Measurements from ENCODE around the gene TSSK3.

TSSK3 gene

DNA sequence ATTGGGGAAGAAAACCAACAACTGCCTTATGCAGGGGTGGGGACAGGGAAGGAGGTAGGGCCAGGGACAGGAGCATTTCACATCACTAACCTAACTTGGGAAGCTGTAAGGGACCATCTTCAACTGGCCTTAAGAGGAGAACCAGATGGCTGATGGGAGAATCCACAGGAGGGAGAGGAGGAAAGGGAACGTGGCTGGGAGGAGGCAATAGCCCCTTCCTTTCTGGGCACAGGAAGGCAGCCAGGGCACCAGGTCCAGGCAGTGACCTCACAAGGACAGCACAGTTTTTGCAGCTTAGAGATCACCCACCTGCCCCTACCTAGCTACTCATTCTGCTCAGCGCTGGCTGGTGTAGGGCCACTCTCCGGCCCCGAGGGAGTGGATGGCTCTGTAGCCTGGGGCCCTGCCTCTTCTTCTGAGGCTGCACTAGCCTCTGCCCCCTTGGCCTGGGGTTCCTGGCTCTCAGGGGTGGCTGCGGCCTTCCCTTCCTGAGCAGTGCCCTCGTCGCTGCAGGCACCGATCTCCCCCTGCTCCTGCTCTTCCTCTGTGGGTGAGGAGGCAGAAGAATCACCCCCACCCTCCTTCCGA is 28.0 kb upstream of the TSSK3 start:
- Histone ChIP-seq H3K27me3 (replicated peaks; ENCODE audit: control insufficient read depth, insufficient read depth, low read length) (no peaks in the 10 kb centered on the region), H3K4me3 (replicated peaks; ENCODE audit: low read depth, low read length) (peak overlapping the region; percentile 79), H3K36me3 (ENCODE audit: control insufficient read depth, insufficient read depth, low read length) (peaks cover 24% of the 10 kb centered on the region)
- DNase-seq (ENCODE audit: extremely low read depth, insufficient read length) = peak; percentile 36
- TF ChIP-seq, protein P1, sequence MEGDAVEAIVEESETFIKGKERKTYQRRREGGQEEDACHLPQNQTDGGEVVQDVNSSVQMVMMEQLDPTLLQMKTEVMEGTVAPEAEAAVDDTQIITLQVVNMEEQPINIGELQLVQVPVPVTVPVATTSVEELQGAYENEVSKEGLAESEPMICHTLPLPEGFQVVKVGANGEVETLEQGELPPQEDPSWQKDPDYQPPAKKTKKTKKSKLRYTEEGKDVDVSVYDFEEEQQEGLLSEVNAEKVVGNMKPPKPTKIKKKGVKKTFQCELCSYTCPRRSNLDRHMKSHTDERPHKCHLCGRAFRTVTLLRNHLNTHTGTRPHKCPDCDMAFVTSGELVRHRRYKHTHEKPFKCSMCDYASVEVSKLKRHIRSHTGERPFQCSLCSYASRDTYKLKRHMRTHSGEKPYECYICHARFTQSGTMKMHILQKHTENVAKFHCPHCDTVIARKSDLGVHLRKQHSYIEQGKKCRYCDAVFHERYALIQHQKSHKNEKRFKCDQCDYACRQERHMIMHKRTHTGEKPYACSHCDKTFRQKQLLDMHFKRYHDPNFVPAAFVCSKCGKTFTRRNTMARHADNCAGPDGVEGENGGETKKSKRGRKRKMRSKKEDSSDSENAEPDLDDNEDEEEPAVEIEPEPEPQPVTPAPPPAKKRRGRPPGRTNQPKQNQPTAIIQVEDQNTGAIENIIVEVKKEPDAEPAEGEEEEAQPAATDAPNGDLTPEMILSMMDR (IDR thresholded peaks at IDR 0.05; ENCODE audit: insufficient read depth, low read length, poor library complexity, severe bottlenecking) = no peak

DNA sequence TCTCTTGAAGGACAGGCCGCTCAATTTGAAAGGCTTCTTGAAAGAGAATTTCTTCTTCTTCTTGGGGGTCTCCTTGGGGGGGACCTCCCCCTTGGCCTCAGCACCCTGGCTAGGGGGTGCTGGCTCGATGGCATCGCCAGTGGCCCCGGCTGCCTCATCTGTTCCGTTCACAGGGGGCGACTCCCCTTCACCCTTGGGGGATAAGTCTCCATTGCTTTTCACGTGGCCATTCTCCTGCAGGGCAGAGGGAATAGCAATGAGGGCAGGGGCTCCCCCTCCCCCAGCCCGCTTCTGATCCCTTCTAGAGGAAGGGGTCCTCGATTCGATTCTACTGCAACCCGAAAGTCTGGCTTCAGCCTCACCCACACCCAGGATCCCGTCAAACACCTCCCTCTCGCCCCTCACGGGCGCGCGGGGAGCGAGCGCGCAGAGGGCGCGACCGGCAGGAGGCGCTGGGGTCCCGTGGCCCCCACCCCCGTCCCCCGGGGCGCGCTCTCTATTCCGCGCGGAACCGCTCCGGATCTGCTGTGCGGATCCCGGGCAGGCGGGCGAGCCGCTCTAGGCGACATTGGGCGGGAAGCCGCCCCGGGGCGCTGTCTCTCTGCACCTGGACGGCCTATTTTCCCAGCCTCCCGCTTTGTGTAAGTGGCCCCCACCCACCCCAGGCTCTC is 27.3 kb upstream of the TSSK3 start:
- TF ChIP-seq, protein P1 (IDR thresholded peaks at IDR 0.05; ENCODE audit: insufficient read depth, low read length, poor library complexity, severe bottlenecking) = peak; percentile 61
- Histone ChIP-seq H3K27me3 (replicated peaks; ENCODE audit: control insufficient read depth, insufficient read depth, low read length) (no peaks in the 10 kb centered on the region), H3K36me3 (ENCODE audit: control insufficient read depth, insufficient read depth, low read length) (peaks cover 21% of the 10 kb centered on the region), H3K4me3 (replicated peaks; ENCODE audit: low read depth, low read length) (peak overlapping the region; percentile 79)
- peak; percentile 82 for DNase-seq (ENCODE audit: extremely low read depth, insufficient read length)

DNA sequence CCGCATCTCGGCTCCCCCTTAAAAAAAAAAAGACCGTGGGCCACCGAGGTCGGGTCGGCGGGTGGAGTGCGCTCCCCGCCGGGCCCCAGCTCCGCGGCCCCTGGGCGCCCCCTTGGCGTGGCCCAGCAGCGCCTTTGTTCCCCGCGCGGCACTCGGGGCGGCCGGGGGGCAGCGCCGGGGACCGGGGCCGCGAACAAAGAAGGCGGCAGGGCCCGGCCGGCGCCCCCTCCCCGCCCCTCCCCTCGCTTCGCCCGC is 26.9 kb upstream of the TSSK3 start:
- peaks cover 17% of the 10 kb centered on the region for H3K36me3 ChIP-seq (ENCODE audit: control insufficient read depth, insufficient read depth, low read length)
- peak overlapping the region; percentile 79 for H3K4me3 ChIP-seq (replicated peaks; ENCODE audit: low read depth, low read length)
- DNase-seq (ENCODE audit: extremely low read depth, insufficient read length) = no peak
- H3K27me3 ChIP-seq (replicated peaks; ENCODE audit: control insufficient read depth, insufficient read depth, low read length) = no peaks in the 10 kb centered on the region
- TF ChIP-seq, protein P1 (IDR thresholded peaks at IDR 0.05; ENCODE audit: insufficient read depth, low read length, poor library complexity, severe bottlenecking) = no peak

DNA sequence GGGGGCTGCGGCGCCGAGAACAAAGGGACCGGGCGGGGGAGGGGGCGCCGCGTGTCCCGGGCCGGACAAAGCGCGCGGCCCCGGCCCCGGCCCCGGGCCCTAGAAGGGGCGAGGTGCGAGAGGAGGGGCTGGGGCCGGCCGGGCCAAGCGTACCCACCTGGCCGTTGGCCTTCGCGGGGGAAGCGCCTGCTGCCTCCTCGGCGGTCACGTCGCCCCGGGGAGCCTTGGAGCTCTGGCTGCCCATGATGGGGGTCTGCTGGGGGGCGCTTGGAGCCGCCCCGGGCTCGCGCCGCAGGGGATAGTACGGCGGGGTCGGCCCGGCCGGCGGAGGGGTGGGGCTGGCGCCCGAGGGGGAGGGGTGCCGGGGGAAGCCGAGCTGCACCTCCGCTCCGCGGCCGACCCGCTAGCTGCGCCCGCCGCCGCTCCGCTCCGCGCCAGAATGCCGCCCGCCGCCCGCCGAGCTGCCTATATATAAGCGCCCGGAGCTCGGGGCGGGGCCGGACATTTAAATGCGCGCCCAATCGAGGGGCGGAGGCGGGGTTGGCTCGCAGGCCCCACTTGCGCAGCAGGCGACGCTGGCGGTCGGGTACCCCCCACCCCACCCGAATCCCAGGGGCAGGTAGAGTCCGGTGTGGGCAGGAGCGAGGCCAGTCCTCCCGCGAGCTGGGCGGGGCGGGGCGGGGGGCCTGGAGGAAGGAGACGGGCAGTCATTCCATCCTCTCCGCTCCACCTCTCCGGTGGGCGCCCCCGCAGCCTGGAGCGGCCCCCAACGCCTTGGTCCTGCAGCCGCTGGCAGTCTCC is 26.3 kb upstream of the TSSK3 start, which contains the start of gene MARCKSL1:
Gene MARCKSL1, minus strand, starts transcription at position 444 of the 801 bp plus-strand sequence. Its CDS starts 200 bp downstream, at position 244.
- no peaks in the 10 kb centered on the region for H3K27me3 ChIP-seq (replicated peaks; ENCODE audit: control insufficient read depth, insufficient read depth, low read length)
- TF ChIP-seq, protein P1 (IDR thresholded peaks at IDR 0.05; ENCODE audit: insufficient read depth, low read length, poor library complexity, severe bottlenecking) = no peak

DNA sequence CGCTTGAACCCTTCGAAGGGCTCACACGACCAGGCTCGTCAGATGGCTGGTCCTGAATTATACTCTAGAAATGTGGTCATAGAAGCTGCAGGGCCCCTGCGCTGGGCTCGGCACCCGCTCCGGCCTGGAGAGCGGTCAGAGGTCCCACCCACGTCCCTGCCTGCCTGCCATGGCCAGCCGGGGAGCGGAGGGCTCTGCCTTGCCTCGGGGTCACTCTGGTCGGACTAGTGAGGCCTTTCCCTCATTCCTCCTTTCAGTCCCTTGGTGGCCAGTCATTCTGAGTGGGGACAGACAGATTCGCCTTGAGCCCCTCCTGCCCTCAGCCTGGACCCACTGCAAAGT is 25.8 kb upstream of the TSSK3 start:
- DNase-seq (ENCODE audit: extremely low read depth, insufficient read length) = no peak
- TF ChIP-seq, protein P1 (IDR thresholded peaks at IDR 0.05; ENCODE audit: insufficient read depth, low read length, poor library complexity, severe bottlenecking) = no peak
- H3K4me3 ChIP-seq (replicated peaks; ENCODE audit: low read depth, low read length) = peak overlapping the region; percentile 43
- peaks cover 13% of the 10 kb centered on the region for H3K36me3 ChIP-seq (ENCODE audit: control insufficient read depth, insufficient read depth, low read length)
- no peaks in the 10 kb centered on the region for H3K27me3 ChIP-seq (replicated peaks; ENCODE audit: control insufficient read depth, insufficient read depth, low read length)

More for the DNA sequence above, 26.3 kb upstream of the TSSK3 start, which contains the start of gene MARCKSL1:
- peak within 1 kb of the TSS; percentile 79 for H3K4me3 ChIP-seq (replicated peaks; ENCODE audit: low read depth, low read length)
- peaks cover 13% of the 10 kb centered on the region for H3K36me3 ChIP-seq (ENCODE audit: control insufficient read depth, insufficient read depth, low read length)
- DNase-seq (ENCODE audit: extremely low read depth, insufficient read length) = peak; percentile 92

Measured in GM06990 (cell line).